Measurements from ENCODE around the gene SGPL1.

SGPL1 gene

GRCh38 chr10:70830164-70830563, 14.4 kb downstream of the SGPL1 start:
- DNase-seq (ENCODE audit: low spot score in 2 of 2) = no peak
- no peak overlapping the region for H3K27ac Mint-ChIP-seq (ENCODE audit: low read depth)
- H3K36me3 Mint-ChIP-seq (ENCODE audit: insufficient read depth) = peaks cover 12% of the 10 kb centered on the region
- H3K9me3 Mint-ChIP-seq = no peaks in the 10 kb centered on the region
- H3K27me3 Mint-ChIP-seq = no peaks in the 10 kb centered on the region
- no peak overlapping the region for H3K4me3 Mint-ChIP-seq
- H3K4me1 Mint-ChIP-seq = peaks cover 45% of the 10 kb centered on the region
- no peak for ATAC-seq (replicated peaks; ENCODE audit: extremely low read depth, poor library complexity, severe bottlenecking)

GRCh38 chr10:70832221-70832620, 16.5 kb downstream of the SGPL1 start:
- H3K9me3 Mint-ChIP-seq = no peaks in the 10 kb centered on the region
- no peaks in the 10 kb centered on the region for H3K27me3 Mint-ChIP-seq
- H3K4me1 Mint-ChIP-seq = peaks cover 32% of the 10 kb centered on the region
- H3K36me3 Mint-ChIP-seq (ENCODE audit: insufficient read depth) = peaks cover 10% of the 10 kb centered on the region
- DNase-seq (ENCODE audit: low spot score in 2 of 2) = no peak
- ATAC-seq (replicated peaks; ENCODE audit: extremely low read depth, poor library complexity, severe bottlenecking) = no peak
- H3K27ac Mint-ChIP-seq (ENCODE audit: low read depth) = no peak overlapping the region
- no peak overlapping the region for H3K4me3 Mint-ChIP-seq

GRCh38 chr10:70832852-70833528, 17.2 kb downstream of the SGPL1 start:
- peaks cover 26% of the 10 kb centered on the region for H3K4me1 Mint-ChIP-seq

GRCh38 chr10:70833601-70834000, 17.9 kb downstream of the SGPL1 start:
- no peak for ATAC-seq (replicated peaks; ENCODE audit: extremely low read depth, poor library complexity, severe bottlenecking)
- Mint-ChIP-seq H3K4me1 (peaks cover 32% of the 10 kb centered on the region), H3K4me3 (no peak overlapping the region), H3K27me3 (no peaks in the 10 kb centered on the region), H3K36me3 (ENCODE audit: insufficient read depth) (peaks cover 16% of the 10 kb centered on the region), H3K27ac (ENCODE audit: low read depth) (no peak overlapping the region), H3K9me3 (no peaks in the 10 kb centered on the region)
- no peak for DNase-seq (ENCODE audit: low spot score in 2 of 2)

More at GRCh38 chr10:70832852-70833528, 17.2 kb downstream of the SGPL1 start:
- no peak for ATAC-seq (replicated peaks; ENCODE audit: extremely low read depth, poor library complexity, severe bottlenecking)
- H3K36me3 Mint-ChIP-seq (ENCODE audit: insufficient read depth) = peaks cover 12% of the 10 kb centered on the region
- H3K27ac Mint-ChIP-seq (ENCODE audit: low read depth) = no peak overlapping the region
- no peaks in the 10 kb centered on the region for H3K9me3 Mint-ChIP-seq
- H3K4me3 Mint-ChIP-seq = no peak overlapping the region
- DNase-seq (ENCODE audit: low spot score in 2 of 2) = no peak
- no peaks in the 10 kb centered on the region for H3K27me3 Mint-ChIP-seq

GRCh38 chr10:70834021-70834420, 18.3 kb downstream of the SGPL1 start:
- H3K27ac Mint-ChIP-seq (ENCODE audit: low read depth) = no peak overlapping the region
- no peak for DNase-seq (ENCODE audit: low spot score in 2 of 2)
- no peak for ATAC-seq (replicated peaks; ENCODE audit: extremely low read depth, poor library complexity, severe bottlenecking)
- H3K9me3 Mint-ChIP-seq = no peaks in the 10 kb centered on the region
- H3K27me3 Mint-ChIP-seq = no peaks in the 10 kb centered on the region
- peaks cover 33% of the 10 kb centered on the region for H3K4me1 Mint-ChIP-seq
- no peak overlapping the region for H3K4me3 Mint-ChIP-seq
- H3K36me3 Mint-ChIP-seq (ENCODE audit: insufficient read depth) = peaks cover 16% of the 10 kb centered on the region

- Mint-ChIP-seq H3K9me3 (no peaks in the 10 kb centered on the region), H3K36me3 (ENCODE audit: insufficient read depth) (peaks cover 16% of the 10 kb centered on the region), H3K27me3 (no peaks in the 10 kb centered on the region), H3K4me3 (no peak overlapping the region), H3K27ac (ENCODE audit: low read depth) (no peak overlapping the region), H3K4me1 (peaks cover 33% of the 10 kb centered on the region)
- DNase-seq (ENCODE audit: low spot score in 2 of 2) = no peak
- ATAC-seq (replicated peaks; ENCODE audit: extremely low read depth, poor library complexity, severe bottlenecking) = no peak
Observed at GRCh38 chr10:70834441-70835151, 18.8 kb downstream of the SGPL1 start.

GRCh38 chr10:70836319-70836718, 20.6 kb downstream of the SGPL1 start:
- no peak for ATAC-seq (replicated peaks; ENCODE audit: extremely low read depth, poor library complexity, severe bottlenecking)

GRCh38 chr10:70837660-70838059, 21.9 kb downstream of the SGPL1 start:
- Mint-ChIP-seq H3K4me1 (peaks cover 45% of the 10 kb centered on the region), H3K27ac (ENCODE audit: low read depth) (no peak overlapping the region), H3K9me3 (no peaks in the 10 kb centered on the region), H3K4me3 (no peak overlapping the region), H3K27me3 (no peaks in the 10 kb centered on the region), H3K36me3 (ENCODE audit: insufficient read depth) (peaks cover 11% of the 10 kb centered on the region)
- DNase-seq (ENCODE audit: low spot score in 2 of 2) (no peak), ATAC-seq (replicated peaks; ENCODE audit: extremely low read depth, poor library complexity, severe bottlenecking) (no peak)

More at GRCh38 chr10:70836319-70836718, 20.6 kb downstream of the SGPL1 start:
- H3K4me1 Mint-ChIP-seq = peaks cover 44% of the 10 kb centered on the region
- no peaks in the 10 kb centered on the region for H3K27me3 Mint-ChIP-seq
- no peak for DNase-seq (ENCODE audit: low spot score in 2 of 2)
- H3K4me3 Mint-ChIP-seq = no peak overlapping the region
- H3K36me3 Mint-ChIP-seq (ENCODE audit: insufficient read depth) = peaks cover 13% of the 10 kb centered on the region
- no peaks in the 10 kb centered on the region for H3K9me3 Mint-ChIP-seq
- H3K27ac Mint-ChIP-seq (ENCODE audit: low read depth) = no peak overlapping the region

- ATAC-seq (replicated peaks; ENCODE audit: extremely low read depth, poor library complexity, severe bottlenecking) (no peak), DNase-seq (ENCODE audit: low spot score in 2 of 2) (no peak)
- no peaks in the 10 kb centered on the region for H3K9me3 Mint-ChIP-seq
- H3K4me3 Mint-ChIP-seq = no peak overlapping the region
- no peaks in the 10 kb centered on the region for H3K27me3 Mint-ChIP-seq
- peaks cover 45% of the 10 kb centered on the region for H3K4me1 Mint-ChIP-seq
- peaks cover 13% of the 10 kb centered on the region for H3K36me3 Mint-ChIP-seq (ENCODE audit: insufficient read depth)
- no peak overlapping the region for H3K27ac Mint-ChIP-seq (ENCODE audit: low read depth)
Observed at GRCh38 chr10:70838270-70838805, 22.6 kb downstream of the SGPL1 start.

- H3K27me3 Mint-ChIP-seq = no peaks in the 10 kb centered on the region
- DNase-seq (ENCODE audit: low spot score in 2 of 2) (no peak), ATAC-seq (replicated peaks; ENCODE audit: extremely low read depth, poor library complexity, severe bottlenecking) (no peak)
- H3K36me3 Mint-ChIP-seq (ENCODE audit: insufficient read depth) = peaks cover 27% of the 10 kb centered on the region
- H3K4me3 Mint-ChIP-seq = no peak overlapping the region
- H3K4me1 Mint-ChIP-seq = peaks cover 39% of the 10 kb centered on the region
- H3K9me3 Mint-ChIP-seq = no peaks in the 10 kb centered on the region
- no peak overlapping the region for H3K27ac Mint-ChIP-seq (ENCODE audit: low read depth)
Observed at GRCh38 chr10:70840836-70841235, 25.1 kb downstream of the SGPL1 start.

GRCh38 chr10:70843333-70843732, 27.6 kb downstream of the SGPL1 start:
- Mint-ChIP-seq H3K36me3 (ENCODE audit: insufficient read depth) (peaks cover 26% of the 10 kb centered on the region), H3K27ac (ENCODE audit: low read depth) (peak overlapping the region; percentile 5), H3K4me3 (no peak overlapping the region), H3K9me3 (no peaks in the 10 kb centered on the region), H3K27me3 (no peaks in the 10 kb centered on the region), H3K4me1 (peaks cover 34% of the 10 kb centered on the region)
- DNase-seq (ENCODE audit: low spot score in 2 of 2) (no peak), ATAC-seq (replicated peaks; ENCODE audit: extremely low read depth, poor library complexity, severe bottlenecking) (no peak)

GRCh38 chr10:70843776-70844489, 28.2 kb downstream of the SGPL1 start:
- Mint-ChIP-seq H3K27ac (ENCODE audit: low read depth) (peak overlapping the region; percentile 19), H3K27me3 (no peaks in the 10 kb centered on the region), H3K4me3 (no peak overlapping the region), H3K4me1 (peaks cover 33% of the 10 kb centered on the region), H3K9me3 (no peaks in the 10 kb centered on the region), H3K36me3 (ENCODE audit: insufficient read depth) (peaks cover 25% of the 10 kb centered on the region)
- DNase-seq (ENCODE audit: low spot score in 2 of 2) = no peak
- no peak for ATAC-seq (replicated peaks; ENCODE audit: extremely low read depth, poor library complexity, severe bottlenecking)

All from central memory CD8-positive, alpha-beta T cell (primary cell).